Measurements from ENCODE around the gene SHOC2. TPM values are rescaled to one million over a fixed set of nuclear protein-coding genes. Genes with fewer than 3 reads are reported as not detected.

Gene SHOC2
- total RNA-seq, 1 donor from 2014 or later, result 187 TPM

Small RNA genes lying within 50 kb of the gene (small RNA-seq; reads per million reads assigned to genes)
- gene MIR548E, result 5.0 reads per million, percentile 90 among the genes with 10 or more reads in this experiment

Other genes starting within 250 kb of the SHOC2 start
- gene PDCD4, start 47.7 kb upstream of the SHOC2 start, total RNA-seq, result 61.1 TPM
- gene BBIP1, start 424 bp upstream of the SHOC2 start, total RNA-seq, result 78.1 TPM
- gene ADRA2A, start 157.4 kb downstream of the SHOC2 start, total RNA-seq, result 15.9 TPM